GM23338 (cell line): Measurements from ENCODE around the gene AIG1.

Experiments
- EZH2 ChIP-seq: fragments of 200-600 bp; sonication (generic); IDR thresholded peaks from one replicate; pipeline ENCODE4 v1.8.0; 2017; ENCODE audit warnings: antibody characterized with exemption, mild to moderate bottlenecking, low read depth; ENCODE audit not compliant: unreplicated experiment
- POLR2AphosphoS5 ChIP-seq: IDR thresholded peaks from 2 replicates; pipeline ENCODE4 v1.6.1; 2016; ENCODE audit warnings: antibody characterized with exemption, low read depth
- TF ChIP-seq, protein P1 (sequence below): IDR thresholded peaks from one replicate; pipeline ENCODE4 v1.6.1; 2018; ENCODE audit warnings: antibody characterized with exemption; ENCODE audit not compliant: unreplicated experiment
- TF ChIP-seq, protein P2 (sequence below): IDR thresholded peaks from 2 replicates; pipeline ENCODE4 v1.6.1; 2016; ENCODE audit warnings: antibody characterized with exemption
- TF ChIP-seq, protein P3 (sequence below), 2 experiments: fragments of 200-600 bp in 1 of 2; sonication (generic) in 1 of 2; conservative IDR thresholded peaks; 2 replicates each; pipeline versions ENCODE4 v1.5.1 to v1.6.1; 2016 to 2017; ENCODE audit warnings: antibody characterized with exemption in 2 of 2, low read depth in 2 of 2, mild to moderate bottlenecking in 2 of 2, moderate library complexity in 1 of 2

DNA sequence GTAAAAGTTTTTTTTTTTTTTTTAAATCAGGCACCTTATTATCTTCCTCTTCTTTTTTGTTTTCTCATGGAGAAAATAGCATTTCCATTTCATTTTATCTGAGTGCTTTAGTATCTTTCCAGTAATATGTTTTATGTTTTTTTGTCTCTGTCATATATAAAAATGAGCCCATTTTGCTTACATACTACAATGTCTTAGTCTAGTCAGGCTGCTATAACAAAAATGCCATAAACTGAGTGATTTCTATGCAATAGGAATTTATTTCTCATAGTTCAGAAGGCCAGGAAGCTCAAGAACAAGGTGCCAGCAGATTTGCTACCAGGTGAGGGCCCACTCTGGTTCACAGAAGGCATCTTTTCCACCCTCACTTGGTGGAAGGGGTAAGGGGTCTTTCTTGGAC lies 35.7 kb upstream of the AIG1 start:
- TF ChIP-seq, protein P1, sequence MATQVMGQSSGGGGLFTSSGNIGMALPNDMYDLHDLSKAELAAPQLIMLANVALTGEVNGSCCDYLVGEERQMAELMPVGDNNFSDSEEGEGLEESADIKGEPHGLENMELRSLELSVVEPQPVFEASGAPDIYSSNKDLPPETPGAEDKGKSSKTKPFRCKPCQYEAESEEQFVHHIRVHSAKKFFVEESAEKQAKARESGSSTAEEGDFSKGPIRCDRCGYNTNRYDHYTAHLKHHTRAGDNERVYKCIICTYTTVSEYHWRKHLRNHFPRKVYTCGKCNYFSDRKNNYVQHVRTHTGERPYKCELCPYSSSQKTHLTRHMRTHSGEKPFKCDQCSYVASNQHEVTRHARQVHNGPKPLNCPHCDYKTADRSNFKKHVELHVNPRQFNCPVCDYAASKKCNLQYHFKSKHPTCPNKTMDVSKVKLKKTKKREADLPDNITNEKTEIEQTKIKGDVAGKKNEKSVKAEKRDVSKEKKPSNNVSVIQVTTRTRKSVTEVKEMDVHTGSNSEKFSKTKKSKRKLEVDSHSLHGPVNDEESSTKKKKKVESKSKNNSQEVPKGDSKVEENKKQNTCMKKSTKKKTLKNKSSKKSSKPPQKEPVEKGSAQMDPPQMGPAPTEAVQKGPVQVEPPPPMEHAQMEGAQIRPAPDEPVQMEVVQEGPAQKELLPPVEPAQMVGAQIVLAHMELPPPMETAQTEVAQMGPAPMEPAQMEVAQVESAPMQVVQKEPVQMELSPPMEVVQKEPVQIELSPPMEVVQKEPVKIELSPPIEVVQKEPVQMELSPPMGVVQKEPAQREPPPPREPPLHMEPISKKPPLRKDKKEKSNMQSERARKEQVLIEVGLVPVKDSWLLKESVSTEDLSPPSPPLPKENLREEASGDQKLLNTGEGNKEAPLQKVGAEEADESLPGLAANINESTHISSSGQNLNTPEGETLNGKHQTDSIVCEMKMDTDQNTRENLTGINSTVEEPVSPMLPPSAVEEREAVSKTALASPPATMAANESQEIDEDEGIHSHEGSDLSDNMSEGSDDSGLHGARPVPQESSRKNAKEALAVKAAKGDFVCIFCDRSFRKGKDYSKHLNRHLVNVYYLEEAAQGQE, result no peak
- TF ChIP-seq, protein P2, sequence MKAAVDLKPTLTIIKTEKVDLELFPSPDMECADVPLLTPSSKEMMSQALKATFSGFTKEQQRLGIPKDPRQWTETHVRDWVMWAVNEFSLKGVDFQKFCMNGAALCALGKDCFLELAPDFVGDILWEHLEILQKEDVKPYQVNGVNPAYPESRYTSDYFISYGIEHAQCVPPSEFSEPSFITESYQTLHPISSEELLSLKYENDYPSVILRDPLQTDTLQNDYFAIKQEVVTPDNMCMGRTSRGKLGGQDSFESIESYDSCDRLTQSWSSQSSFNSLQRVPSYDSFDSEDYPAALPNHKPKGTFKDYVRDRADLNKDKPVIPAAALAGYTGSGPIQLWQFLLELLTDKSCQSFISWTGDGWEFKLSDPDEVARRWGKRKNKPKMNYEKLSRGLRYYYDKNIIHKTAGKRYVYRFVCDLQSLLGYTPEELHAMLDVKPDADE, result no peak
- TF ChIP-seq, protein P3, sequence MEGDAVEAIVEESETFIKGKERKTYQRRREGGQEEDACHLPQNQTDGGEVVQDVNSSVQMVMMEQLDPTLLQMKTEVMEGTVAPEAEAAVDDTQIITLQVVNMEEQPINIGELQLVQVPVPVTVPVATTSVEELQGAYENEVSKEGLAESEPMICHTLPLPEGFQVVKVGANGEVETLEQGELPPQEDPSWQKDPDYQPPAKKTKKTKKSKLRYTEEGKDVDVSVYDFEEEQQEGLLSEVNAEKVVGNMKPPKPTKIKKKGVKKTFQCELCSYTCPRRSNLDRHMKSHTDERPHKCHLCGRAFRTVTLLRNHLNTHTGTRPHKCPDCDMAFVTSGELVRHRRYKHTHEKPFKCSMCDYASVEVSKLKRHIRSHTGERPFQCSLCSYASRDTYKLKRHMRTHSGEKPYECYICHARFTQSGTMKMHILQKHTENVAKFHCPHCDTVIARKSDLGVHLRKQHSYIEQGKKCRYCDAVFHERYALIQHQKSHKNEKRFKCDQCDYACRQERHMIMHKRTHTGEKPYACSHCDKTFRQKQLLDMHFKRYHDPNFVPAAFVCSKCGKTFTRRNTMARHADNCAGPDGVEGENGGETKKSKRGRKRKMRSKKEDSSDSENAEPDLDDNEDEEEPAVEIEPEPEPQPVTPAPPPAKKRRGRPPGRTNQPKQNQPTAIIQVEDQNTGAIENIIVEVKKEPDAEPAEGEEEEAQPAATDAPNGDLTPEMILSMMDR (conservative IDR thresholded peaks at IDR 0.05; ENCODE audit: low read depth in 2 of 2), result no peak
- no peak for TF ChIP-seq POLR2AphosphoS5
- TF ChIP-seq EZH2, result no peak
